GM23338 (cell line): ENCODE data around the gene PDSS2. TPM values are rescaled to one million over a fixed set of nuclear protein-coding genes. Genes with fewer than 3 reads are reported as not detected.

ENCODE experiments used
- ATAC-seq: fragments of 200-7000 bp; cut with Tn5 transposase; 3 replicates; pipeline ENCODE4 v1.9.1; 2020
- DNase-seq: peaks from one replicate; pipeline ENCODE4 v3.0.0-alpha.2; 2015; ENCODE audit warnings: low spot score
- H2AFZ ChIP-seq: fragments of 200-600 bp; sonication (generic); 2 replicates; pipeline ENCODE4 v1.8.0; 2016; ENCODE audit warnings: antibody characterized with exemption, mild to moderate bottlenecking, moderate library complexity
- H3F3A ChIP-seq: fragments of 200-600 bp; sonication (generic); replicated peaks from 2 replicates; pipeline ENCODE4 v1.8.0; 2017; ENCODE audit warnings: antibody characterized with exemption, mixed run types, low read depth
- H3K27ac ChIP-seq: fragments of 200-600 bp; sonication (generic); 2 replicates; pipeline ENCODE4 v1.6.1; 2016; ENCODE audit warnings: low read depth
- H3K27me3 ChIP-seq: fragments of 200-600 bp; sonication (generic); 2 replicates; pipeline ENCODE4 v1.8.0; 2016; ENCODE audit warnings: mild to moderate bottlenecking, mixed run types, moderate library complexity; ENCODE audit not compliant: insufficient read depth
- H3K36me3 ChIP-seq: fragments of 200-600 bp; sonication (generic); 2 replicates; pipeline ENCODE4 v1.8.0; 2016; ENCODE audit warnings: mild to moderate bottlenecking; ENCODE audit not compliant: insufficient read depth
- H3K4me1 ChIP-seq: fragments of 200-600 bp; sonication (generic); 2 replicates; pipeline ENCODE4 v1.8.0; 2016; ENCODE audit warnings: mild to moderate bottlenecking, moderate library complexity; ENCODE audit not compliant: insufficient read depth
- H3K4me2 ChIP-seq: fragments of 200-600 bp; sonication (generic); 2 replicates; pipeline ENCODE4 v1.7.1; 2017; ENCODE audit warnings: mixed run types
- H3K4me3 ChIP-seq: fragments of 200-600 bp; sonication (generic); 2 replicates; pipeline ENCODE4 v1.6.1; 2016; ENCODE audit warnings: mixed run types
- H3K79me2 ChIP-seq: fragments of 200-600 bp; sonication (generic); replicated peaks from 2 replicates; pipeline ENCODE4 v1.8.0; 2017; ENCODE audit warnings: mild to moderate bottlenecking; ENCODE audit not compliant: insufficient read depth
- H3K9me2 ChIP-seq: fragments of 200-600 bp; sonication (generic); 2 replicates; pipeline ENCODE4 v1.8.0; 2017; ENCODE audit not compliant: insufficient read depth
- H4K20me1 ChIP-seq: fragments of 200-600 bp; sonication (generic); replicated peaks from 2 replicates; pipeline ENCODE4 v1.8.0; 2017; ENCODE audit warnings: mild to moderate bottlenecking; ENCODE audit not compliant: insufficient read depth
- H3K27ac Mint-ChIP-seq: 2 replicates; pipeline ENCODE4 v1.8.0; 2020; ENCODE audit warnings: inconsistent platforms, mild to moderate bottlenecking, moderate library complexity, mixed read lengths
- H3K27me3 Mint-ChIP-seq: 3 replicates; pipeline ENCODE4 v1.8.0; 2022; ENCODE audit warnings: low read depth, mild to moderate bottlenecking, moderate library complexity, mixed read lengths, inconsistent platforms; ENCODE audit not compliant: insufficient read depth, poor library complexity
- H3K36me3 Mint-ChIP-seq: 3 replicates; pipeline ENCODE4 v1.8.0; 2021; ENCODE audit warnings: low read depth, mild to moderate bottlenecking, inconsistent platforms, moderate library complexity, mixed read lengths
- H3K4me1 Mint-ChIP-seq: 3 replicates; pipeline ENCODE4 v1.8.0; 2020; ENCODE audit warnings: mild to moderate bottlenecking, inconsistent platforms, mixed read lengths
- H3K4me3 Mint-ChIP-seq: 3 replicates; pipeline ENCODE4 v1.8.0; 2021; ENCODE audit warnings: moderate library complexity, mild to moderate bottlenecking, inconsistent platforms, mixed read lengths
- H3K9me3 Mint-ChIP-seq: 3 replicates; pipeline ENCODE4 v1.8.0; 2020; ENCODE audit warnings: moderate library complexity, mild to moderate bottlenecking, inconsistent platforms, mixed read lengths
- CREB1 ChIP-seq: fragments of 250-450 bp; sonication (Bioruptor Pico); IDR thresholded peaks from 2 replicates; pipeline ENCODE4 v1.5.0; 2020; ENCODE audit warnings: low read depth, mild to moderate bottlenecking, moderate library complexity
- EZH2 ChIP-seq: fragments of 200-600 bp; sonication (generic); IDR thresholded peaks from one replicate; pipeline ENCODE4 v1.8.0; 2017; ENCODE audit warnings: antibody characterized with exemption, mild to moderate bottlenecking, low read depth; ENCODE audit not compliant: unreplicated experiment
- EZH2phosphoT487 ChIP-seq: fragments of 200-600 bp; sonication (generic); IDR thresholded peaks from one replicate; pipeline ENCODE4 v1.8.1; 2018; ENCODE audit warnings: antibody characterized with exemption; ENCODE audit not compliant: unreplicated experiment
- JUNB ChIP-seq: IDR thresholded peaks from one replicate; pipeline ENCODE4 v1.6.1; 2016; ENCODE audit warnings: antibody characterized with exemption; ENCODE audit not compliant: unreplicated experiment
- POLR2AphosphoS5 ChIP-seq: IDR thresholded peaks from 2 replicates; pipeline ENCODE4 v1.6.1; 2016; ENCODE audit warnings: antibody characterized with exemption, low read depth
- STAT1 ChIP-seq: IDR thresholded peaks from one replicate; pipeline ENCODE4 v1.6.1; 2016; ENCODE audit warnings: antibody characterized with exemption; ENCODE audit not compliant: unreplicated experiment
- ZNF114 ChIP-seq: fragments of 250-450 bp; sonication (Bioruptor Pico); IDR thresholded peaks from 2 replicates; pipeline ENCODE4 v1.5.0; 2020; ENCODE audit warnings: mild to moderate bottlenecking, moderate library complexity
- ZNF331 ChIP-seq: fragments of 250-450 bp; sonication (Bioruptor Pico); IDR thresholded peaks from 2 replicates; pipeline ENCODE4 v1.5.0; 2020; ENCODE audit warnings: low read depth, mild to moderate bottlenecking, moderate library complexity
- polyA plus RNA-seq: library from polyadenylated mRNA; unstranded; fragments of >200 nt; fragmentation: Nextera tagmentation; extraction: Ambion mirVana; gene quantifications from 2 replicates; pipeline ENCODE4 v1.2.1, GENCODE V29; 2016
- total RNA-seq: library from RNA; depleted of rRNA; stranded (reverse); fragments of >200 nt; shearing (Covaris generic); gene quantifications from 2 replicates; pipeline ENCODE4 v1.2.3, GENCODE V29; 2014
- TF ChIP-seq, protein P1 (sequence below): IDR thresholded peaks from 2 replicates; pipeline ENCODE4 v1.6.1; 2016; ENCODE audit warnings: antibody characterized with exemption
- TF ChIP-seq, protein P2 (sequence below), 2 experiments: fragments of 200-600 bp in 1 of 2; sonication (generic) in 1 of 2; conservative IDR thresholded peaks; 2 replicates each; pipeline versions ENCODE4 v1.5.1 to v1.6.1; 2016 to 2017; ENCODE audit warnings: antibody characterized with exemption in 2 of 2, low read depth in 2 of 2, mild to moderate bottlenecking in 2 of 2, moderate library complexity in 1 of 2
- TF ChIP-seq, protein P3 (sequence below): IDR thresholded peaks from one replicate; pipeline ENCODE4 v1.6.1; 2018; ENCODE audit warnings: antibody characterized with exemption; ENCODE audit not compliant: unreplicated experiment

Gene PDSS2
- total and polyA plus RNA-seq, 2 experiments from 2014 or later = 7.3 to 16.7 TPM

DNA sequence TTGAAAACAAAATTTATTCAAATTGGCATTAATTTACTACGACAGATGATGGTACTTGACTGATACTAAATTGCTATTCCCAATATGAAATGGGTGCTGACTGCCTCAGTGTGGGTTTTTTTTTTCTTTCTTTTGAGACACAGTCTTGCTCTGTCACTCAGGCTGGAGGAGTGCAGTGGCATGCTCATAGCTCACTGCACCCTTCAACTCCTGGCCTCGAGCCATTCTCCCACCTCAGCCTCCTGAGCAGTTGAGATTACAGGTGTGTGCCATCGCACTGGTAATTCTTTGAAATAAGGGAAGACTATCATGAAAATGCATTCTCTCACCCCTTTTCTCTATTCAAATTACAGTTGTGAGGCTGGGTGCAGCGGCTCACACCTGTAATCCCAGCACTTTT, 22.5 kb downstream of the PDSS2 start:
- Mint-ChIP-seq H3K36me3 (no peaks in the 10 kb centered on the region), H3K27me3 (no peaks in the 10 kb centered on the region), H3K27ac (no peak overlapping the region), H3K4me3 (no peak overlapping the region), H3K4me1 (no peaks in the 10 kb centered on the region), H3K9me3 (no peaks in the 10 kb centered on the region)
- no peak overlapping the region for H2AFZ ChIP-seq
- DNase-seq (no peak), ATAC-seq (no peak)
- peaks cover 26% of the 10 kb centered on the region for H3K79me2 ChIP-seq
- peaks cover 3% of the 10 kb centered on the region; the same call in 1 of the 2 replicates for H4K20me1 ChIP-seq
- no peaks in the 10 kb centered on the region for H3K27me3 ChIP-seq
- H3K27ac ChIP-seq = no peak overlapping the region
- TF ChIP-seq EZH2phosphoT487 (no peak), JUNB (no peak), ZNF114 (CRISPR knock-in tag) (no peak), STAT1 (no peak), POLR2AphosphoS5 (no peak), CREB1 (CRISPR knock-in tag) (no peak), ZNF331 (CRISPR knock-in tag) (no peak), EZH2 (no peak)
- TF ChIP-seq, protein P1, sequence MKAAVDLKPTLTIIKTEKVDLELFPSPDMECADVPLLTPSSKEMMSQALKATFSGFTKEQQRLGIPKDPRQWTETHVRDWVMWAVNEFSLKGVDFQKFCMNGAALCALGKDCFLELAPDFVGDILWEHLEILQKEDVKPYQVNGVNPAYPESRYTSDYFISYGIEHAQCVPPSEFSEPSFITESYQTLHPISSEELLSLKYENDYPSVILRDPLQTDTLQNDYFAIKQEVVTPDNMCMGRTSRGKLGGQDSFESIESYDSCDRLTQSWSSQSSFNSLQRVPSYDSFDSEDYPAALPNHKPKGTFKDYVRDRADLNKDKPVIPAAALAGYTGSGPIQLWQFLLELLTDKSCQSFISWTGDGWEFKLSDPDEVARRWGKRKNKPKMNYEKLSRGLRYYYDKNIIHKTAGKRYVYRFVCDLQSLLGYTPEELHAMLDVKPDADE = no peak
- TF ChIP-seq, protein P2, sequence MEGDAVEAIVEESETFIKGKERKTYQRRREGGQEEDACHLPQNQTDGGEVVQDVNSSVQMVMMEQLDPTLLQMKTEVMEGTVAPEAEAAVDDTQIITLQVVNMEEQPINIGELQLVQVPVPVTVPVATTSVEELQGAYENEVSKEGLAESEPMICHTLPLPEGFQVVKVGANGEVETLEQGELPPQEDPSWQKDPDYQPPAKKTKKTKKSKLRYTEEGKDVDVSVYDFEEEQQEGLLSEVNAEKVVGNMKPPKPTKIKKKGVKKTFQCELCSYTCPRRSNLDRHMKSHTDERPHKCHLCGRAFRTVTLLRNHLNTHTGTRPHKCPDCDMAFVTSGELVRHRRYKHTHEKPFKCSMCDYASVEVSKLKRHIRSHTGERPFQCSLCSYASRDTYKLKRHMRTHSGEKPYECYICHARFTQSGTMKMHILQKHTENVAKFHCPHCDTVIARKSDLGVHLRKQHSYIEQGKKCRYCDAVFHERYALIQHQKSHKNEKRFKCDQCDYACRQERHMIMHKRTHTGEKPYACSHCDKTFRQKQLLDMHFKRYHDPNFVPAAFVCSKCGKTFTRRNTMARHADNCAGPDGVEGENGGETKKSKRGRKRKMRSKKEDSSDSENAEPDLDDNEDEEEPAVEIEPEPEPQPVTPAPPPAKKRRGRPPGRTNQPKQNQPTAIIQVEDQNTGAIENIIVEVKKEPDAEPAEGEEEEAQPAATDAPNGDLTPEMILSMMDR (conservative IDR thresholded peaks at IDR 0.05; ENCODE audit: low read depth in 2 of 2) = no peak
- TF ChIP-seq, protein P3, sequence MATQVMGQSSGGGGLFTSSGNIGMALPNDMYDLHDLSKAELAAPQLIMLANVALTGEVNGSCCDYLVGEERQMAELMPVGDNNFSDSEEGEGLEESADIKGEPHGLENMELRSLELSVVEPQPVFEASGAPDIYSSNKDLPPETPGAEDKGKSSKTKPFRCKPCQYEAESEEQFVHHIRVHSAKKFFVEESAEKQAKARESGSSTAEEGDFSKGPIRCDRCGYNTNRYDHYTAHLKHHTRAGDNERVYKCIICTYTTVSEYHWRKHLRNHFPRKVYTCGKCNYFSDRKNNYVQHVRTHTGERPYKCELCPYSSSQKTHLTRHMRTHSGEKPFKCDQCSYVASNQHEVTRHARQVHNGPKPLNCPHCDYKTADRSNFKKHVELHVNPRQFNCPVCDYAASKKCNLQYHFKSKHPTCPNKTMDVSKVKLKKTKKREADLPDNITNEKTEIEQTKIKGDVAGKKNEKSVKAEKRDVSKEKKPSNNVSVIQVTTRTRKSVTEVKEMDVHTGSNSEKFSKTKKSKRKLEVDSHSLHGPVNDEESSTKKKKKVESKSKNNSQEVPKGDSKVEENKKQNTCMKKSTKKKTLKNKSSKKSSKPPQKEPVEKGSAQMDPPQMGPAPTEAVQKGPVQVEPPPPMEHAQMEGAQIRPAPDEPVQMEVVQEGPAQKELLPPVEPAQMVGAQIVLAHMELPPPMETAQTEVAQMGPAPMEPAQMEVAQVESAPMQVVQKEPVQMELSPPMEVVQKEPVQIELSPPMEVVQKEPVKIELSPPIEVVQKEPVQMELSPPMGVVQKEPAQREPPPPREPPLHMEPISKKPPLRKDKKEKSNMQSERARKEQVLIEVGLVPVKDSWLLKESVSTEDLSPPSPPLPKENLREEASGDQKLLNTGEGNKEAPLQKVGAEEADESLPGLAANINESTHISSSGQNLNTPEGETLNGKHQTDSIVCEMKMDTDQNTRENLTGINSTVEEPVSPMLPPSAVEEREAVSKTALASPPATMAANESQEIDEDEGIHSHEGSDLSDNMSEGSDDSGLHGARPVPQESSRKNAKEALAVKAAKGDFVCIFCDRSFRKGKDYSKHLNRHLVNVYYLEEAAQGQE = no peak
- H3K9me2 ChIP-seq = no peaks in the 10 kb centered on the region
- no peak overlapping the region for H3K4me3 ChIP-seq
- H3F3A ChIP-seq = no peaks in the 10 kb centered on the region
- no peaks in the 10 kb centered on the region for H3K4me1 ChIP-seq
- H3K4me2 ChIP-seq = no peak overlapping the region
- H3K36me3 ChIP-seq = no peaks in the 10 kb centered on the region
